Astrocyte of the cerebellum (primary cell): Measurements from ENCODE around the gene CLIC3.

Source experiments
- DNase-seq: peaks from one replicate; pipeline ENCODE4 v3.0.0-alpha.2; 2011; ENCODE audit warnings: low read depth
- H3K4me3 ChIP-seq: 2 replicates; pipeline ENCODE4 v1.5.1; 2011; ENCODE audit warnings: mild to moderate bottlenecking, low read depth, low read length, moderate library complexity
- in situ Hi-C: cut with HindIII; loops from 2 replicates; pipeline ENCODE4 v1.10.0; 2017; ENCODE audit warnings: low sequenced_read_pairs
- TF ChIP-seq, protein P1 (sequence below): IDR thresholded peaks from 2 replicates; pipeline ENCODE4 v1.5.1; 2012; ENCODE audit warnings: low read length, low read depth, moderate library complexity, mild to moderate bottlenecking; ENCODE audit errors: missing control alignments

The CLIC3 gene

DNA sequence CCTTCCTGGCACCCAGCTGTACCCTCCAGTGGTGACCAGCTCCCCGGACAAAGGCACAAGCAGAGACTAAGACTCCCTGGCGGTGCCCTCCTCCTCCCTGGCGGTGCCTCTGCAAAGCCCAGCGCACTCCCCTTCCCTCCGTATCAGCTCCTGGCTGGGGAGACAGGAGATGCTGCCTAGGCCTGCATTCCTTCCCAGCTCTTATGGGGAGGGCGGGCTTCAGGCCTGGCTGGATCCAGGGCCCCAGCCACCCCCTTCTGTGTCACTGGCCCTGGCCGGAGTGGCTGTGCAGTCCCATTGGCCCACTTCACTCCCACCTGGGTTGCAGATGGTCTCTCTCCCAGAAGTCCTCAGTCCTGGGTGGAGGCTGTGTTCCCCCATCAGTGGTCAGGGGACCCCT, 37.9 kb downstream of the CLIC3 start:
- H3K4me3 ChIP-seq = no peak overlapping the region
- no peak for DNase-seq
- TF ChIP-seq, protein P1, sequence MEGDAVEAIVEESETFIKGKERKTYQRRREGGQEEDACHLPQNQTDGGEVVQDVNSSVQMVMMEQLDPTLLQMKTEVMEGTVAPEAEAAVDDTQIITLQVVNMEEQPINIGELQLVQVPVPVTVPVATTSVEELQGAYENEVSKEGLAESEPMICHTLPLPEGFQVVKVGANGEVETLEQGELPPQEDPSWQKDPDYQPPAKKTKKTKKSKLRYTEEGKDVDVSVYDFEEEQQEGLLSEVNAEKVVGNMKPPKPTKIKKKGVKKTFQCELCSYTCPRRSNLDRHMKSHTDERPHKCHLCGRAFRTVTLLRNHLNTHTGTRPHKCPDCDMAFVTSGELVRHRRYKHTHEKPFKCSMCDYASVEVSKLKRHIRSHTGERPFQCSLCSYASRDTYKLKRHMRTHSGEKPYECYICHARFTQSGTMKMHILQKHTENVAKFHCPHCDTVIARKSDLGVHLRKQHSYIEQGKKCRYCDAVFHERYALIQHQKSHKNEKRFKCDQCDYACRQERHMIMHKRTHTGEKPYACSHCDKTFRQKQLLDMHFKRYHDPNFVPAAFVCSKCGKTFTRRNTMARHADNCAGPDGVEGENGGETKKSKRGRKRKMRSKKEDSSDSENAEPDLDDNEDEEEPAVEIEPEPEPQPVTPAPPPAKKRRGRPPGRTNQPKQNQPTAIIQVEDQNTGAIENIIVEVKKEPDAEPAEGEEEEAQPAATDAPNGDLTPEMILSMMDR = no peak
- in situ Hi-C loops = no loop called here

DNA sequence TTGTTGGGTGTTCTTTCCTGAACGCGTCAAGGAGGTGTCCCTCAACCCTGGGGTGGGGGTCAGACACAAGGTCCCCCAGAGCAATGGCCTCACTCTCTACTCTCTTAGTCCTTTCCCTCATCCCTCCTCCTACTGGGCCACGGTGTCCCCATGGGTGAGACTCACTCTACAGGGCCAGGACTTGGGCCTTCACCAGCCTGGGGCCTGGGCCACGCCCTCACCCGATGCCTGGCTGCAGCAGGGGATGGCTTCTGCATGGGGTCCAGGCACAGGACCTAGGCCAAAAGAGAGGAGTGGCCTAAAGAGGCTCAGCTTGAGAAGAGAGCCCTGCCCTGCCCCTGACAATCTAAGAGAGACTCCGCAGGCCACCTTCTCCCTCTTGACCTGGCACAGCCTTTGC, 38.5 kb downstream of the CLIC3 start:
- TF ChIP-seq, protein P1 = no peak
- in situ Hi-C loops = no loop called here
- H3K4me3 ChIP-seq = no peak overlapping the region
- DNase-seq = no peak

DNA sequence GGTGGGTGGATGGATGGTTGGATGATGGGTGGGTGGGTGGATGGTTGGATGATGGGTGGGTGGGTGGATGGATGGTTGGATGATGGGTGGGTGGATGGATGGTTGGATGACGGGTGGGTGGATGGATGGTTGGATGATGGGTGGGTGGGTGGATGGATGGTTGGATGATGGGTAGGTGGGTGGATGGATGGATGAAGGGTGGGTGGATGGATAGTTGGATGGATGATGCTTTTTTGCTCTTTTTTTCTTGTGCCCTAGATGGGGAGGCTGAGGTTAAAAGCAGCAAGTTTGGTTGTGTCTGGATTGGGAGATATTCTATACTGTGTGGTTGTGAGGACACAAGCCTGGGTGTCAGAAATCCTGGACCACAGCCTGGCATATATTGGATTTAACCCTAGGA, 38.9 kb downstream of the CLIC3 start:
- TF ChIP-seq, protein P1 = no peak
- in situ Hi-C loops = no loop called here
- DNase-seq = no peak
- H3K4me3 ChIP-seq = no peak overlapping the region

DNA sequence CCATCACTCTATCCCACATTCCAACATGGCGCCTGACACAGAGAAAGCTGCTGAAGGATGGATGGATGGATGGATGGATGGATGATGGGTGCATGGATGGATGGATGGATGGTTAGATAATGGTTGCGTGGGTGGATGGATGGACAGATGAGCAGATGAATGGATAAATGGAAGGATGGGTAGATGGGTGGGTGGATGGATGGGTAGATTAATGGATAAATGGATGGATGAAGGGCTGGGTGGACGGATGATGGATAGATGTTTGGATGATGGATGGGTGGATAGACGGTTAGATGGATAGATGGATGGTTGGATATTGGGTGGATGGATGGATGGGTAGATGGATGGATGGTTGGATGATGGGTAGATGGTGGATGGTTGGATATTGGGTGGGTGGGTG, 39.8 kb downstream of the CLIC3 start:
- no peak overlapping the region for H3K4me3 ChIP-seq
- in situ Hi-C loops = no loop called here
- DNase-seq = no peak
- TF ChIP-seq, protein P1 = no peak

DNA sequence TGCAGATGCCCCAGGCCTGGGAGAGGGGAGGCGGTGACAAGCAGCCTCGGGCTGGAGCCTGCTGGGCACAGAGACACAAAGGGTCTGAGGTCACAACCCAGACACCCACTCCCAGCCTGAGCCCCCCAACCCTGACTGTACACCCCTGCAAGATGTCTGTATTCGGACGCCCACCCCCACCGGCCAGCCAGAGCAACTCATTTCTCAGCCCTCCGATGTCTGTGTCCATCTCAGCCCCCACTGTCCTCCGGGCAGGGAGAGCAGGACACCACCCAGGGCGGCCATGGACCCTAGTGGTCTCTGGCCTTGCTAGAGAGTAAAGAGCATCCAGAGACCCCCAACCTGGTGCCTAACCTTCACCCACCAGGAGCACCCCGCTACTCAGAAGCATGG, 40.4 kb downstream of the CLIC3 start:
- TF ChIP-seq, protein P1 = no peak
- in situ Hi-C loops = no loop called here
- no peak for DNase-seq
- no peak overlapping the region for H3K4me3 ChIP-seq

DNA sequence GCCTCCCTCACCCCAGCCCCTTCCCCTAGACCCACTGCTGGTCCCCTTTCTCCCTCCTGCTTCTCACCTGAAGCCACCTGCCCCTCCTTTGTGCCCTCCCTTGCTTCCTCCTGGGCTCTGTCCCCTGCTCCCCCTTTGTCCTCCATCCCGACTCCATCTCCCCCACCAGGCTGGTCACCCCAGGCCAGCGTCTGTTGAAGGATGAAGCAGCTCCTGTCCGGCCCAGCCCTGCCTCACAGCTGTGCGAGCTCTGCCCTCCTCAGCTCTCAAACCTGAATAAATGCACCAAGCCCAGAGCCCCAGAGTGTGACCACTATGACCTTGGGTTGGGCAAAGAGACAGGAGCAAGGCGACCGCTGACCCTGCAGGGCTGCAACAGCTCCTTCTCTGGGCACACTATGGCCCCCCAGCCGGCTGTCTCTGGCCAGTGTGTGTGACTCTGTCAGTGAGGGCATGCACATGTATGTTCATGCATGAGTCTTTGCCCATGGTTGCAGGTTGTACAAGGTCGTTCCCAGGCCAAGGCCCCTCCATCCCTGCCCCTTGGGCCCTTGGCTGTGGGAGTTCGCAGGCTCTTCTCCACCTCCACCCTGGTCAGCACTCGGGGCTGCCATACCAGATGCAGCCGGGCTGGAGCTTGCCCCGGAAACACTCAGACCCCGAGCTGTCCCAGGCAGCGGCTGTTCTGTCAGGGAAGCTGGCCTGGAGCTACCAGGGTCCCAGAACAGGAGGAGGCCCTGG, 41.0 kb downstream of the CLIC3 start:
- no peak for DNase-seq
- no peak overlapping the region for H3K4me3 ChIP-seq
- in situ Hi-C loops = no loop called here
- TF ChIP-seq, protein P1 = no peak
